ENCODE results near the gene OR5AU1. TPM values are rescaled to one million over a fixed set of nuclear protein-coding genes. Genes with fewer than 3 reads are reported as not detected.

The OR5AU1 gene
- total RNA-seq, 1 experiment from 2014 or later: not detected

DNA sequence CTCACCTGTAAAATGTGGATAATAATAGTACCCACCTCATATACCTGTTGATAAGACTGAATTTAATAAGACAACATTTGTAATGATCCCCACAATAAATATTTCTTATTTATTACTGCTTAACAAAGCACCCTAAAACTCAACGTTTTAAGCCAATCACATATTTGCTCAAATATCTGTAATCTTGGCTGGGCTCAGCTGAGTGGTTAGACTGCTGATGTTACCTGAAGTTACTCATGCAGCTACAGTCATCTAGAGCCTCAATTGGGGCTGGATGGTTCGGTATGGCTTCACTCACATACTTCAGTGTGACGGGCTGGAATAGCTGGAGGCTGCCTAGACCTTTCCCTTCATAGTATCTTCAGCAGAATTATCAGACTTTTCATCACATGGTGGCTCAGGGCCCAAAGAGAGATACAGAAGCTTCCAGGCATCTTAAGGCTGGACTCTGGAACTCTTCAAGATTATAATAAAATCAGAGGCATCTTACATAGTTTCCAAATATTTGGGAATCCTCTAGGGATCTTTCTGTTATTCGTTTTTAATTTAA is 4.3 kb upstream of the OR5AU1 start:
- intact Hi-C loops (cut with micrococcal nuclease): no loop called here
- no peaks in the 10 kb centered on the region for H4K20me1 ChIP-seq (ENCODE audit: insufficient read depth)
- ChIA-PET RAD21 (ENCODE audit: low non-redundant PET in 1 of 2, low total read pairs in 2 of 2, uncharacterized antibody in 2 of 2, unreplicated experiment in 2 of 2) (no interaction called here), POLR2A (no interaction called here), CTCF (no interaction called here)
- H3K9me3 ChIP-seq (ENCODE audit: control insufficient read depth in 1 of 2, insufficient read depth in 1 of 2, low read depth in 1 of 2, low read length in 2 of 2): no peaks in the 10 kb centered on the region
- H3K4me1 ChIP-seq (ENCODE audit: control insufficient read depth in 1 of 2, insufficient read depth in 2 of 2, low read length in 2 of 2): no peaks in the 10 kb centered on the region
- no peak overlapping the region for H3K9ac ChIP-seq (ENCODE audit: low read length)
- H3K27me3 ChIP-seq (ENCODE audit: insufficient read depth, low read length): peaks cover 10% of the 10 kb centered on the region; the same call in 1 of the 2 replicates
- no TSS peak for BruUV-seq (replicated peaks)
- no peaks in the 10 kb centered on the region for H3K9me2 ChIP-seq (ENCODE audit: insufficient read depth)
- ATAC-seq (no peak), DNase-seq (ENCODE audit: low read depth, low spot score) (no peak)
- H2AFZ ChIP-seq (ENCODE audit: low read depth, low read length, poor library complexity, severe bottlenecking): no peak overlapping the region
- no peaks in the 10 kb centered on the region for H3K79me2 ChIP-seq (ENCODE audit: insufficient read depth, low read length)
- H3K27ac ChIP-seq (ENCODE audit: low read depth, low read length): no peak overlapping the region
- no peak for TF ChIP-seq POLR2A (IDR thresholded peaks at IDR 0.05; ENCODE audit: borderline replicate concordance, extremely low read depth, insufficient read depth, insufficient read length)
- no peak for TF ChIP-seq ZFX (IDR thresholded peaks at IDR 0.05)
- no peak for TF ChIP-seq SRF (IDR thresholded peaks at IDR 0.05; ENCODE audit: low read depth)
- TF ChIP-seq, protein P1, sequence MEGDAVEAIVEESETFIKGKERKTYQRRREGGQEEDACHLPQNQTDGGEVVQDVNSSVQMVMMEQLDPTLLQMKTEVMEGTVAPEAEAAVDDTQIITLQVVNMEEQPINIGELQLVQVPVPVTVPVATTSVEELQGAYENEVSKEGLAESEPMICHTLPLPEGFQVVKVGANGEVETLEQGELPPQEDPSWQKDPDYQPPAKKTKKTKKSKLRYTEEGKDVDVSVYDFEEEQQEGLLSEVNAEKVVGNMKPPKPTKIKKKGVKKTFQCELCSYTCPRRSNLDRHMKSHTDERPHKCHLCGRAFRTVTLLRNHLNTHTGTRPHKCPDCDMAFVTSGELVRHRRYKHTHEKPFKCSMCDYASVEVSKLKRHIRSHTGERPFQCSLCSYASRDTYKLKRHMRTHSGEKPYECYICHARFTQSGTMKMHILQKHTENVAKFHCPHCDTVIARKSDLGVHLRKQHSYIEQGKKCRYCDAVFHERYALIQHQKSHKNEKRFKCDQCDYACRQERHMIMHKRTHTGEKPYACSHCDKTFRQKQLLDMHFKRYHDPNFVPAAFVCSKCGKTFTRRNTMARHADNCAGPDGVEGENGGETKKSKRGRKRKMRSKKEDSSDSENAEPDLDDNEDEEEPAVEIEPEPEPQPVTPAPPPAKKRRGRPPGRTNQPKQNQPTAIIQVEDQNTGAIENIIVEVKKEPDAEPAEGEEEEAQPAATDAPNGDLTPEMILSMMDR (IDR thresholded peaks at IDR 0.05 in 2 of 3, conservative IDR thresholded peaks at IDR 0.05 in 1 of 3; ENCODE audit: borderline replicate concordance in 1 of 3, insufficient read depth in 1 of 3, low read depth in 2 of 3, low read length in 2 of 3): no peak
- TF ChIP-seq YY1 (IDR thresholded peaks at IDR 0.05; ENCODE audit: extremely low read depth, insufficient replicate concordance, low read depth, low read length): no peak
- TF ChIP-seq POLR2AphosphoS5 (IDR thresholded peaks at IDR 0.05; ENCODE audit: low read depth, low read length): no peak
- TF ChIP-seq EZH2phosphoT487 (IDR thresholded peaks at IDR 0.05; ENCODE audit: borderline replicate concordance): no peak
- TF ChIP-seq FOSL1 (IDR thresholded peaks at IDR 0.05; ENCODE audit: low read depth): no peak
- TF ChIP-seq CEBPB (IDR thresholded peaks at IDR 0.05; ENCODE audit: low read depth): no peak
- TF ChIP-seq ZNF274 (IDR thresholded peaks at IDR 0.05; ENCODE audit: low read depth, low read length): no peak
- no peak for TF ChIP-seq TCF7L2 (IDR thresholded peaks at IDR 0.05; ENCODE audit: borderline replicate concordance, extremely low read depth, insufficient read depth, insufficient read length)
- TF ChIP-seq, protein P2, sequence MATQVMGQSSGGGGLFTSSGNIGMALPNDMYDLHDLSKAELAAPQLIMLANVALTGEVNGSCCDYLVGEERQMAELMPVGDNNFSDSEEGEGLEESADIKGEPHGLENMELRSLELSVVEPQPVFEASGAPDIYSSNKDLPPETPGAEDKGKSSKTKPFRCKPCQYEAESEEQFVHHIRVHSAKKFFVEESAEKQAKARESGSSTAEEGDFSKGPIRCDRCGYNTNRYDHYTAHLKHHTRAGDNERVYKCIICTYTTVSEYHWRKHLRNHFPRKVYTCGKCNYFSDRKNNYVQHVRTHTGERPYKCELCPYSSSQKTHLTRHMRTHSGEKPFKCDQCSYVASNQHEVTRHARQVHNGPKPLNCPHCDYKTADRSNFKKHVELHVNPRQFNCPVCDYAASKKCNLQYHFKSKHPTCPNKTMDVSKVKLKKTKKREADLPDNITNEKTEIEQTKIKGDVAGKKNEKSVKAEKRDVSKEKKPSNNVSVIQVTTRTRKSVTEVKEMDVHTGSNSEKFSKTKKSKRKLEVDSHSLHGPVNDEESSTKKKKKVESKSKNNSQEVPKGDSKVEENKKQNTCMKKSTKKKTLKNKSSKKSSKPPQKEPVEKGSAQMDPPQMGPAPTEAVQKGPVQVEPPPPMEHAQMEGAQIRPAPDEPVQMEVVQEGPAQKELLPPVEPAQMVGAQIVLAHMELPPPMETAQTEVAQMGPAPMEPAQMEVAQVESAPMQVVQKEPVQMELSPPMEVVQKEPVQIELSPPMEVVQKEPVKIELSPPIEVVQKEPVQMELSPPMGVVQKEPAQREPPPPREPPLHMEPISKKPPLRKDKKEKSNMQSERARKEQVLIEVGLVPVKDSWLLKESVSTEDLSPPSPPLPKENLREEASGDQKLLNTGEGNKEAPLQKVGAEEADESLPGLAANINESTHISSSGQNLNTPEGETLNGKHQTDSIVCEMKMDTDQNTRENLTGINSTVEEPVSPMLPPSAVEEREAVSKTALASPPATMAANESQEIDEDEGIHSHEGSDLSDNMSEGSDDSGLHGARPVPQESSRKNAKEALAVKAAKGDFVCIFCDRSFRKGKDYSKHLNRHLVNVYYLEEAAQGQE (IDR thresholded peaks at IDR 0.05; ENCODE audit: low read depth): no peak
- TF ChIP-seq, protein P3, sequence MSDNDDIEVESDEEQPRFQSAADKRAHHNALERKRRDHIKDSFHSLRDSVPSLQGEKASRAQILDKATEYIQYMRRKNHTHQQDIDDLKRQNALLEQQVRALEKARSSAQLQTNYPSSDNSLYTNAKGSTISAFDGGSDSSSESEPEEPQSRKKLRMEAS (IDR thresholded peaks at IDR 0.05): no peak
- TF ChIP-seq, protein P4, sequence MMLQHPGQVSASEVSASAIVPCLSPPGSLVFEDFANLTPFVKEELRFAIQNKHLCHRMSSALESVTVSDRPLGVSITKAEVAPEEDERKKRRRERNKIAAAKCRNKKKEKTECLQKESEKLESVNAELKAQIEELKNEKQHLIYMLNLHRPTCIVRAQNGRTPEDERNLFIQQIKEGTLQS (IDR thresholded peaks at IDR 0.05): no peak
- no peak for TF ChIP-seq EZH2 (IDR thresholded peaks at IDR 0.05)
- no peak for TF ChIP-seq SIN3A (IDR thresholded peaks at IDR 0.05; ENCODE audit: low read depth)
- TF ChIP-seq EGR1 (IDR thresholded peaks at IDR 0.05; ENCODE audit: low read depth): no peak
- TF ChIP-seq ELF1 (IDR thresholded peaks at IDR 0.05; ENCODE audit: borderline replicate concordance, low read depth): no peak
- no peaks in the 10 kb centered on the region for H3K36me3 ChIP-seq (ENCODE audit: control insufficient read depth in 1 of 2, insufficient read depth in 2 of 2, low read length in 2 of 2)
- no peak overlapping the region for H3K4me3 ChIP-seq (replicated peaks in 1 of 2; ENCODE audit: low read depth in 1 of 2, low read length in 2 of 2)
- H3K4me2 ChIP-seq (ENCODE audit: low read length): no peak overlapping the region

Measured in HCT116 (cell line).